HepG2 (cell line): ENCODE data around the gene NAV2. TPM values are rescaled to one million over a fixed set of nuclear protein-coding genes. Genes with fewer than 3 reads are reported as not detected.

Experiments
- ATAC-seq: fragments of 200-7000 bp; cut with Tn5 transposase; 3 replicates; pipeline ENCODE4 v1.9.1; 2020; ENCODE audit warnings: mild to moderate bottlenecking, moderate library complexity
- BruUV-seq: library from RNA; stranded (reverse); fragments of 400-500 nt; replicated peaks from 2 replicates; lab custom pipeline; 2021; lab: Mats Ljungman, UMichigan
- CTCF ChIA-PET: fragments of 300-600 bp; formaldehyde crosslinking; extraction: SDS; loops from one replicate; lab custom pipeline; 2021; ENCODE audit warnings: low total read pairs, inconsistent platforms, low intra/inter-chr PET ratio; lab: Yijun Ruan, JAX
- POLR2A ChIA-PET: fragments of 350-600 bp; sonication (Branson Sonifier 250); formaldehyde crosslinking; loops from one replicate; lab custom pipeline; 2020; ENCODE audit warnings: antibody characterized with exemption, inconsistent platforms; lab: Yijun Ruan, JAX
- DNase-seq: peaks from one replicate; pipeline ENCODE4 v3.0.0-alpha.2; 2015; ENCODE audit warnings: low spot score
- FAIRE-seq: peaks from 3 replicates; lab custom pipeline; 2011; peaks lifted over from hg19 to GRCh38; lab: Jason Lieb, UNC
- H2AFZ ChIP-seq: one replicate; pipeline ENCODE4 v1.6.1; 2011; ENCODE audit warnings: low read length, inconsistent platforms
- H3K27ac ChIP-seq: fragments of 300-600 bp; 3 replicates; pipeline ENCODE4 v1.8.0; 2011; ENCODE audit warnings: mixed run types, mild to moderate bottlenecking, mixed read lengths, low read length, inconsistent platforms; ENCODE audit not compliant: insufficient read depth; ENCODE audit errors: extremely low read length
- H3K27me3 ChIP-seq, 2 experiments: fragments of 200-600 bp in 1 of 2; 2 replicates in 1 of 2; 3 replicates in 1 of 2; pipeline versions ENCODE4 v1.6.0 to v1.8.0; 2011; ENCODE audit warnings: low read length in 2 of 2, mild to moderate bottlenecking in 2 of 2, moderate library complexity in 2 of 2, inconsistent platforms in 1 of 2; ENCODE audit not compliant: insufficient read depth in 2 of 2, control insufficient read depth in 1 of 2
- H3K36me3 ChIP-seq, 2 experiments: fragments of 200-600 bp in 1 of 2; replicated peaks in 1 of 2; 2 replicates in 1 of 2; 3 replicates in 1 of 2; pipeline versions ENCODE4 v1.5.1 to v1.8.0; 2011; ENCODE audit warnings: low read length in 2 of 2, inconsistent platforms in 1 of 2; ENCODE audit not compliant: insufficient read depth in 2 of 2, control insufficient read depth in 1 of 2
- H3K4me1 ChIP-seq: 2 replicates; pipeline ENCODE4 v1.5.1; 2012; ENCODE audit warnings: low read length, inconsistent platforms; ENCODE audit not compliant: insufficient read depth
- H3K4me2 ChIP-seq: 2 replicates; pipeline ENCODE4 v1.6.0; 2011; ENCODE audit warnings: low read depth, low read length, inconsistent platforms
- H3K4me3 ChIP-seq, 3 experiments: fragments of 200-600 bp in 1 of 3; sonication (generic), shearing (Covaris generic) in 1 of 3; replicated peaks in 1 of 3; 2 replicates each; pipeline ENCODE4 v1.5.1; 2011 to 2016; ENCODE audit warnings: low read length in 3 of 3, inconsistent platforms in 2 of 3, low read depth in 2 of 3, mild to moderate bottlenecking in 2 of 3, control low read depth in 1 of 3, mixed read lengths in 1 of 3; ENCODE audit not compliant: insufficient read depth in 1 of 3
- H3K79me2 ChIP-seq: one replicate; pipeline ENCODE4 v1.6.1; 2011; ENCODE audit warnings: low read length, inconsistent platforms; ENCODE audit not compliant: insufficient read depth
- H3K9ac ChIP-seq: 2 replicates; pipeline ENCODE4 v1.6.0; 2011; ENCODE audit warnings: mild to moderate bottlenecking, low read depth, low read length, inconsistent platforms; ENCODE audit not compliant: insufficient read depth
- H3K9me3 ChIP-seq: 2 replicates; pipeline ENCODE4 v1.5.1; 2012; ENCODE audit warnings: mild to moderate bottlenecking, low read length
- H4K20me1 ChIP-seq: 2 replicates; pipeline ENCODE4 v1.6.0; 2011; ENCODE audit warnings: inconsistent platforms, mild to moderate bottlenecking, low read length, moderate library complexity; ENCODE audit not compliant: insufficient read depth
- ARNT2 ChIP-seq: sonication (generic); formaldehyde crosslinking; IDR thresholded peaks from 2 replicates; pipeline ENCODE4 v1.8.0; 2022; ENCODE audit warnings: mild to moderate bottlenecking, low read depth, missing genetic modification reagents, moderate library complexity
- CEBPG ChIP-seq: IDR thresholded peaks from 2 replicates; pipeline ENCODE4 v1.6.1; 2016
- EEA1 ChIP-seq: sonication (generic); formaldehyde crosslinking; IDR thresholded peaks from 2 replicates; pipeline ENCODE4 v1.5.1; 2020; ENCODE audit warnings: mild to moderate bottlenecking, missing genetic modification reagents, borderline replicate concordance
- FOXC1 ChIP-seq: sonication (generic); formaldehyde crosslinking; IDR thresholded peaks from 2 replicates; pipeline ENCODE4 v1.8.0; 2022; ENCODE audit warnings: mild to moderate bottlenecking, missing genetic modification reagents, borderline replicate concordance
- GABPB1 ChIP-seq: IDR thresholded peaks from 2 replicates; pipeline ENCODE4 v1.6.1; 2016; ENCODE audit warnings: mild to moderate bottlenecking, missing genetic modification reagents, moderate library complexity, missing compliant biosample characterization
- GZF1 ChIP-seq: sonication (generic); formaldehyde crosslinking; IDR thresholded peaks from 2 replicates; pipeline ENCODE4 v1.5.1; 2020; ENCODE audit warnings: mild to moderate bottlenecking, missing genetic modification reagents
- MED13 ChIP-seq: sonication (generic); formaldehyde crosslinking; IDR thresholded peaks from 2 replicates; pipeline ENCODE4 v1.5.0; 2020; ENCODE audit warnings: missing genetic modification reagents
- MIER2 ChIP-seq: IDR thresholded peaks from 2 replicates; pipeline ENCODE4 v1.6.1; 2016; ENCODE audit warnings: missing biosample characterization, missing genetic modification reagents
- RFX3 ChIP-seq: IDR thresholded peaks from 2 replicates; pipeline ENCODE4 v1.6.1; 2016; ENCODE audit warnings: missing biosample characterization, missing genetic modification reagents
- ZBTB8A ChIP-seq: sonication (generic); formaldehyde crosslinking; IDR thresholded peaks from 2 replicates; pipeline ENCODE4 v1.4.0; 2020; ENCODE audit warnings: mild to moderate bottlenecking, low read depth, missing genetic modification reagents, borderline replicate concordance
- ZNF382 ChIP-seq: sonication (generic); formaldehyde crosslinking; IDR thresholded peaks from 2 replicates; pipeline ENCODE4 v1.5.0; 2020; ENCODE audit warnings: missing genetic modification reagents, mild to moderate bottlenecking, borderline replicate concordance
- ZNF766 ChIP-seq: sonication (generic); formaldehyde crosslinking; IDR thresholded peaks from 2 replicates; pipeline ENCODE4 v1.5.0; 2020; ENCODE audit warnings: missing genetic modification reagents, borderline replicate concordance
- WGBS: methylation state at CpG from one replicate; pipeline ENCODE4 v1.1.6; 2017; ENCODE audit warnings: low lambda C conversion rate; 5-methylcytosine and 5-hydroxymethylcytosine counted together
- in situ Hi-C: cut with HindIII; loops from 2 replicates; pipeline ENCODE4 v1.10.0; 2017; ENCODE audit warnings: low pct_unique_long_range_greater_than_20kb; ENCODE audit not compliant: extremely low pct_ligation_motif_present
- intact Hi-C: fragments of 100-400 bp; cut with micrococcal nuclease; formaldehyde crosslinking; loops from one replicate; pipeline ENCODE4 v1.10.0; 2022; ENCODE audit not compliant: unreplicated experiment
- polyA plus RNA-seq, 8 experiments: library from polyadenylated mRNA; depleted of rRNA in 3 of 8; stranded (reverse) in 7 of 8; unstranded in 1 of 8; fragments of >200 nt; fragmentation: Illumina TruSeq in 4 of 8; extraction: Trizol in 4 of 8; gene quantifications; 2 replicates each; pipeline versions ENCODE4 v1.2.1 to v1.2.3, GENCODE V29; 2011 to 2016; ENCODE audit warnings: low read depth in 4 of 8, missing spikeins in 1 of 8, mixed read lengths in 1 of 8; ENCODE audit not compliant: insufficient read depth in 1 of 8
- total RNA-seq, 5 experiments: library from RNA; depleted of rRNA; stranded (reverse); fragments of >200 nt; fragmentation: Illumina TruSeq; extraction: Trizol; gene quantifications; 2 replicates each; pipeline ENCODE4 v1.2.3, GENCODE V29; 2016; ENCODE audit warnings: low read depth in 1 of 5
- TF ChIP-seq, protein P1 (sequence below): sonication (generic); formaldehyde crosslinking; IDR thresholded peaks from 2 replicates; pipeline ENCODE4 v1.9.0; 2021; ENCODE audit warnings: missing genetic modification reagents, borderline replicate concordance
- TF ChIP-seq, protein P2 (sequence below): sonication (generic); formaldehyde crosslinking; IDR thresholded peaks from 2 replicates; pipeline ENCODE4 v1.5.0; 2020; ENCODE audit warnings: missing genetic modification reagents
- TF ChIP-seq, protein P3 (sequence below): sonication (generic); formaldehyde crosslinking; IDR thresholded peaks from 2 replicates; pipeline ENCODE4 v1.5.1; 2020; ENCODE audit warnings: missing genetic modification reagents, mild to moderate bottlenecking, borderline replicate concordance
- TF ChIP-seq, protein P4 (sequence below): sonication (generic); formaldehyde crosslinking; conservative IDR thresholded peaks from 2 replicates; pipeline ENCODE4 v1.4.0; 2020; ENCODE audit warnings: missing genetic modification reagents
- TF ChIP-seq, protein P5 (sequence below): sonication (generic); formaldehyde crosslinking; IDR thresholded peaks from 2 replicates; pipeline ENCODE4 v1.8.0; 2022; ENCODE audit warnings: missing genetic modification reagents, low read depth, mild to moderate bottlenecking, borderline replicate concordance

The NAV2 gene
- total and polyA plus RNA-seq, 2 of the 13 experiments (the other 11 are each of a cell fraction or from before 2014, with no cell fraction given), result 9.3 to 34.6 TPM

DNA sequence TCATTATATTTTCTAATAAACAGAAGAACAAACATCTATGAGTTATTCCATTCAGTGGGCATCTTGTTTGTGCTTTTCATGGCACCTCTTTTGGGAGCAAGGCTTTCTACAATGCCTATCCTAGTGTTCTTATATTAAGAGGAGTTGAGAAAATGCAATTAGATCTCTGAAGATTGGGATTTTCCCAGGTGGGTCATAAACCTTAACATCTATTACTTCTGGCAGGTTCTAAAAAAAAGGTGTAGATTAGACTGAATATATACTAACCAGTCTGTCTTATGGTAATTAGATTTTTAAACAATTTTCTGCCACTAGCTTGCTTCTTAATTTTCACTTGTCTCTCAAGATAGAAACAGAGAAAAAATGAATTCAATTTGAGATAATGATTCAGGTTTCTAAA, 128.3 kb downstream of the NAV2 start (continued):
- TF ChIP-seq ZNF766 (no peak), ARNT2 (CRISPR knock-in tag) (no peak), CEBPG (no peak), EEA1 (CRISPR knock-in tag) (no peak)
- TF ChIP-seq, protein P1, sequence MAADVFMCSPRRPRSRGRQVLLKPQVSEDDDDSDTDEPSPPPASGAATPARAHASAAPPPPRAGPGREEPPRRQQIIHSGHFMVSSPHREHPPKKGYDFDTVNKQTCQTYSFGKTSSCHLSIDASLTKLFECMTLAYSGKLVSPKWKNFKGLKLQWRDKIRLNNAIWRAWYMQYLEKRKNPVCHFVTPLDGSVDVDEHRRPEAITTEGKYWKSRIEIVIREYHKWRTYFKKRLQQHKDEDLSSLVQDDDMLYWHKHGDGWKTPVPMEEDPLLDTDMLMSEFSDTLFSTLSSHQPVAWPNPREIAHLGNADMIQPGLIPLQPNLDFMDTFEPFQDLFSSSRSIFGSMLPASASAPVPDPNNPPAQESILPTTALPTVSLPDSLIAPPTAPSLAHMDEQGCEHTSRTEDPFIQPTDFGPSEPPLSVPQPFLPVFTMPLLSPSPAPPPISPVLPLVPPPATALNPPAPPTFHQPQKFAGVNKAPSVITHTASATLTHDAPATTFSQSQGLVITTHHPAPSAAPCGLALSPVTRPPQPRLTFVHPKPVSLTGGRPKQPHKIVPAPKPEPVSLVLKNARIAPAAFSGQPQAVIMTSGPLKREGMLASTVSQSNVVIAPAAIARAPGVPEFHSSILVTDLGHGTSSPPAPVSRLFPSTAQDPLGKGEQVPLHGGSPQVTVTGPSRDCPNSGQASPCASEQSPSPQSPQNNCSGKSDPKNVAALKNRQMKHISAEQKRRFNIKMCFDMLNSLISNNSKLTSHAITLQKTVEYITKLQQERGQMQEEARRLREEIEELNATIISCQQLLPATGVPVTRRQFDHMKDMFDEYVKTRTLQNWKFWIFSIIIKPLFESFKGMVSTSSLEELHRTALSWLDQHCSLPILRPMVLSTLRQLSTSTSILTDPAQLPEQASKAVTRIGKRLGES (CRISPR knock-in tag), result no peak

DNA sequence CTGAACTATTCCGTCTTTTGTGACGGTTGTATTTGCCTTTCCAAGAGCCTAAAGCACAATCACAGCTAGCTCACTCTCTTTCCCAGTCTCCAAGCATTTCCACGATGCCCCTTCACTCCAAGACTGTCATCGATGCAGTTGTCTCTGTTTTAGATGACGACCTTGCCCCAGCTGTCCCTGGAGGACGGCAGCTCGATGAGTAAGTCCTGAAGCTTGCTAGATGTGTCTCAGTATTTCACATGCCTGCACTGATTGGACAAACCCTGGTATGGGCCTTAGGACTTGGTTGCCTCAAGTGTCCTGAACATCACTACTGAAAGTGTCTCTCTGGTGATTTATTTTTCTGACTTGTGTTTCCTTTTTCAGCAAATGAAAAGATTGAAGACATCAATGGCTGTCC, 129.9 kb downstream of the NAV2 start:
- DNase-seq (no peak), FAIRE-seq (no peak), ATAC-seq (no peak)
- in situ Hi-C loops (no loop called here), intact Hi-C loops (no loop called here)
- no peak overlapping the region for H3K4me3 ChIP-seq
- H3K4me2 ChIP-seq, result no peak overlapping the region
- H3K79me2 ChIP-seq, result no peaks in the 10 kb centered on the region
- TF ChIP-seq GZF1 (CRISPR knock-in tag), result no peak
- TF ChIP-seq, protein P2, sequence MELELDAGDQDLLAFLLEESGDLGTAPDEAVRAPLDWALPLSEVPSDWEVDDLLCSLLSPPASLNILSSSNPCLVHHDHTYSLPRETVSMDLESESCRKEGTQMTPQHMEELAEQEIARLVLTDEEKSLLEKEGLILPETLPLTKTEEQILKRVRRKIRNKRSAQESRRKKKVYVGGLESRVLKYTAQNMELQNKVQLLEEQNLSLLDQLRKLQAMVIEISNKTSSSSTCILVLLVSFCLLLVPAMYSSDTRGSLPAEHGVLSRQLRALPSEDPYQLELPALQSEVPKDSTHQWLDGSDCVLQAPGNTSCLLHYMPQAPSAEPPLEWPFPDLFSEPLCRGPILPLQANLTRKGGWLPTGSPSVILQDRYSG (CRISPR knock-in tag), result no peak
- TF ChIP-seq, protein P3, sequence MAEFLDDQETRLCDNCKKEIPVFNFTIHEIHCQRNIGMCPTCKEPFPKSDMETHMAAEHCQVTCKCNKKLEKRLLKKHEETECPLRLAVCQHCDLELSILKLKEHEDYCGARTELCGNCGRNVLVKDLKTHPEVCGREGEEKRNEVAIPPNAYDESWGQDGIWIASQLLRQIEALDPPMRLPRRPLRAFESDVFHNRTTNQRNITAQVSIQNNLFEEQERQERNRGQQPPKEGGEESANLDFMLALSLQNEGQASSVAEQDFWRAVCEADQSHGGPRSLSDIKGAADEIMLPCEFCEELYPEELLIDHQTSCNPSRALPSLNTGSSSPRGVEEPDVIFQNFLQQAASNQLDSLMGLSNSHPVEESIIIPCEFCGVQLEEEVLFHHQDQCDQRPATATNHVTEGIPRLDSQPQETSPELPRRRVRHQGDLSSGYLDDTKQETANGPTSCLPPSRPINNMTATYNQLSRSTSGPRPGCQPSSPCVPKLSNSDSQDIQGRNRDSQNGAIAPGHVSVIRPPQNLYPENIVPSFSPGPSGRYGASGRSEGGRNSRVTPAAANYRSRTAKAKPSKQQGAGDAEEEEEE (CRISPR knock-in tag), result no peak
- no peak for TF ChIP-seq MED13 (CRISPR knock-in tag)
- no peak for TF ChIP-seq ZNF382 (CRISPR knock-in tag)
- no peak for TF ChIP-seq MIER2 (CRISPR knock-in tag)
- no peak for TF ChIP-seq GABPB1
- no peak for TF ChIP-seq RFX3 (CRISPR knock-in tag)
- TF ChIP-seq FOXC1 (CRISPR knock-in tag), result no peak
- TF ChIP-seq, protein P4, sequence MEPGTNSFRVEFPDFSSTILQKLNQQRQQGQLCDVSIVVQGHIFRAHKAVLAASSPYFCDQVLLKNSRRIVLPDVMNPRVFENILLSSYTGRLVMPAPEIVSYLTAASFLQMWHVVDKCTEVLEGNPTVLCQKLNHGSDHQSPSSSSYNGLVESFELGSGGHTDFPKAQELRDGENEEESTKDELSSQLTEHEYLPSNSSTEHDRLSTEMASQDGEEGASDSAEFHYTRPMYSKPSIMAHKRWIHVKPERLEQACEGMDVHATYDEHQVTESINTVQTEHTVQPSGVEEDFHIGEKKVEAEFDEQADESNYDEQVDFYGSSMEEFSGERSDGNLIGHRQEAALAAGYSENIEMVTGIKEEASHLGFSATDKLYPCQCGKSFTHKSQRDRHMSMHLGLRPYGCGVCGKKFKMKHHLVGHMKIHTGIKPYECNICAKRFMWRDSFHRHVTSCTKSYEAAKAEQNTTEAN (CRISPR knock-in tag), result no peak
- TF ChIP-seq ZBTB8A, result no peak
- TF ChIP-seq, protein P5, sequence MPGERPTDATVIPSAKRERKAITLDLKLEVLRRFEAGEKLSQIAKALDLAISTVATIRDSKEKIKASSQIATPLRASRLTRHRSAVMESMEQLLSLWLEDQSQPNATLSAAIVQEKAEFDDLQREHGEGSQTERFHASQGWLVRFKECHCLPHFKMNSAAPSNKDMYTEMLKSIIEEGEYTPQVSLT (CRISPR knock-in tag), result no peak
- BruUV-seq, result no TSS peak
- CTCF ChIA-PET, result no interaction called here
- H3K9me3 ChIP-seq, result no peaks in the 10 kb centered on the region
- H3K9ac ChIP-seq, result no peak overlapping the region
- no peaks in the 10 kb centered on the region for H3K4me1 ChIP-seq
- no peak overlapping the region for H2AFZ ChIP-seq
- 2% methylated on average over 7 of the region's 7 CpGs for WGBS
- peaks cover 3 to 20% of the 10 kb centered on the region in 2 experiments; a peak in 4 of 5 replicates for H3K27me3 ChIP-seq
- H3K36me3 ChIP-seq, result no peaks in the 10 kb centered on the region
- H3K27ac ChIP-seq, result no peak overlapping the region
- POLR2A ChIA-PET, result no interaction called here
- H4K20me1 ChIP-seq, result no peaks in the 10 kb centered on the region
